H1 (cell line): ENCODE measurements around the gene AP2A1. TPM values are rescaled to one million over a fixed set of nuclear protein-coding genes. Genes with fewer than 3 reads are reported as not detected.

Experiments
- CTCF ChIA-PET: fragments of 300-600 bp; sonication (Branson Sonifier 250); formaldehyde crosslinking; loops from one replicate; lab custom pipeline; 2021; ENCODE audit not compliant: partially characterized antibody; lab: Charles Lee
- POLR2A ChIA-PET: fragments of 300-600 bp; sonication (Branson Sonifier 250); formaldehyde crosslinking; loops from one replicate; lab custom pipeline; 2021; ENCODE audit warnings: inconsistent platforms; ENCODE audit not compliant: partially characterized antibody; lab: Charles Lee
- DNase-seq, 2 experiments: peaks; one replicate each; pipeline versions ENCODE4 v3.0.0 to v3.0.0-alpha.2; 2010 to 2022; ENCODE audit warnings: low spot score in 2 of 2, low read depth in 1 of 2, mixed read lengths in 1 of 2
- FAIRE-seq: peaks from 2 replicates; lab custom pipeline; 2011; peaks lifted over from hg19 to GRCh38; lab: Jason Lieb, UNC
- H2AFZ ChIP-seq: 2 replicates; pipeline ENCODE4 v1.8.1; 2012; ENCODE audit warnings: low read length, inconsistent platforms
- H2AK5ac ChIP-seq: 2 replicates; pipeline ENCODE4 v1.6.1; 2013; ENCODE audit warnings: low read depth, low read length
- H2BK120ac ChIP-seq: replicated peaks from 2 replicates; pipeline ENCODE3; 2013; ENCODE audit warnings: low read depth, low read length, inconsistent platforms
- H2BK12ac ChIP-seq: 2 replicates; pipeline ENCODE4 v1.6.1; 2013; ENCODE audit warnings: low read depth, low read length
- H2BK15ac ChIP-seq: 2 replicates; pipeline ENCODE4 v1.6.1; 2013; ENCODE audit warnings: low read length
- H2BK20ac ChIP-seq: 2 replicates; pipeline ENCODE4 v1.6.1; 2013; ENCODE audit warnings: low read length
- H2BK5ac ChIP-seq: 2 replicates; pipeline ENCODE4 v1.6.1; 2013; ENCODE audit warnings: low read depth, low read length
- H3K14ac ChIP-seq: 2 replicates; pipeline ENCODE4 v1.6.1; 2013; ENCODE audit warnings: inconsistent platforms; ENCODE audit not compliant: insufficient read length
- H3K18ac ChIP-seq: 2 replicates; pipeline ENCODE4 v1.6.1; 2013; ENCODE audit warnings: low read length; ENCODE audit errors: extremely low read depth
- H3K23ac ChIP-seq: 2 replicates; pipeline ENCODE4 v1.6.1; 2013; ENCODE audit warnings: inconsistent platforms; ENCODE audit not compliant: insufficient read length
- H3K23me2 ChIP-seq: 2 replicates; pipeline ENCODE4 v1.6.1; 2013; ENCODE audit warnings: low read depth, low read length
- H3K27ac ChIP-seq: 2 replicates; pipeline ENCODE4 v1.6.1; 2011; ENCODE audit warnings: low read depth, low read length, inconsistent platforms
- H3K27me3 ChIP-seq, 4 experiments: replicated peaks in 1 of 4; 1 replicate in 1 of 4; 2 replicates in 3 of 4; pipeline versions ENCODE4 v1.6.1 to v1.8.1; 2011 to 2013; ENCODE audit warnings: low read length in 3 of 4, mild to moderate bottlenecking in 3 of 4, inconsistent platforms in 2 of 4, mixed read lengths in 2 of 4, moderate library complexity in 1 of 4; ENCODE audit not compliant: control insufficient read depth in 3 of 4, insufficient read depth in 3 of 4; ENCODE audit errors: extremely low read depth in 1 of 4
- H3K36me3 ChIP-seq, 4 experiments: 2 replicates each; pipeline versions ENCODE4 v1.6.1 to v1.8.1; 2011 to 2013; ENCODE audit warnings: mild to moderate bottlenecking in 4 of 4, low read length in 3 of 4, moderate library complexity in 2 of 4, control low read depth in 1 of 4, inconsistent platforms in 1 of 4; ENCODE audit not compliant: insufficient read depth in 4 of 4, control insufficient read depth in 2 of 4
- H3K4ac ChIP-seq: replicated peaks from 2 replicates; pipeline ENCODE3; 2013; ENCODE audit warnings: low read length, low read depth, mixed read lengths, inconsistent platforms; ENCODE audit not compliant: insufficient read length
- H3K4me1 ChIP-seq, 4 experiments: replicated peaks in 1 of 4; 1 replicate in 1 of 4; 2 replicates in 3 of 4; pipeline versions ENCODE4 v1.6.1 to v1.8.1; 2011 to 2013; ENCODE audit warnings: low read length in 3 of 4, inconsistent platforms in 2 of 4, mixed read lengths in 1 of 4; ENCODE audit not compliant: insufficient read depth in 4 of 4, control insufficient read depth in 3 of 4
- H3K4me2 ChIP-seq, 2 experiments: 2 replicates each; pipeline versions ENCODE4 v1.6.1 to v1.8.1; 2011 to 2013; ENCODE audit warnings: low read depth in 2 of 2, low read length in 2 of 2, control low read depth in 1 of 2, inconsistent platforms in 1 of 2, mild to moderate bottlenecking in 1 of 2; ENCODE audit not compliant: insufficient read depth in 1 of 2
- H3K4me3 ChIP-seq, 4 experiments: fragments of 200-600, 300-600 bp in 1 of 4; sonication (generic), shearing (Covaris generic), sonication (Bioruptor Twin) in 1 of 4; 2 replicates each; pipeline versions ENCODE4 v1.5.1 to v1.8.1; 2011 to 2016; ENCODE audit warnings: low read length in 4 of 4, low read depth in 3 of 4, control low read depth in 2 of 4, inconsistent platforms in 2 of 4, mild to moderate bottlenecking in 2 of 4, mixed read lengths in 1 of 4, moderate library complexity in 1 of 4; ENCODE audit not compliant: insufficient read depth in 2 of 4; ENCODE audit errors: extremely low read depth in 1 of 4
- H3K56ac ChIP-seq: replicated peaks from 2 replicates; pipeline ENCODE3; 2013; ENCODE audit warnings: low read depth, mild to moderate bottlenecking, mixed read lengths, low read length, inconsistent platforms; ENCODE audit not compliant: insufficient read length
- H3K79me1 ChIP-seq: 2 replicates; pipeline ENCODE4 v1.6.1; 2013; ENCODE audit warnings: low read depth, low read length, control low read depth
- H3K79me2 ChIP-seq, 2 experiments: 2 replicates each; pipeline versions ENCODE4 v1.6.1 to v1.8.1; 2012 to 2013; ENCODE audit warnings: low read length in 2 of 2, mild to moderate bottlenecking in 2 of 2, inconsistent platforms in 1 of 2; ENCODE audit not compliant: insufficient read depth in 2 of 2, control insufficient read depth in 1 of 2
- H3K9ac ChIP-seq, 4 experiments: replicated peaks in 1 of 4; 1 replicate in 1 of 4; 2 replicates in 3 of 4; pipeline versions ENCODE4 v1.6.1 to v1.8.1; 2011 to 2013; ENCODE audit warnings: low read depth in 3 of 4, low read length in 3 of 4, control low read depth in 2 of 4, mild to moderate bottlenecking in 2 of 4, moderate library complexity in 2 of 4, inconsistent platforms in 1 of 4; ENCODE audit errors: extremely low read depth in 1 of 4
- H3K9me3 ChIP-seq, 2 experiments: 2 replicates each; pipeline versions ENCODE4 v1.6.1 to v1.8.1; 2012 to 2013; ENCODE audit warnings: mild to moderate bottlenecking in 2 of 2, moderate library complexity in 2 of 2, control low read depth in 1 of 2, inconsistent platforms in 1 of 2, low read depth in 1 of 2, low read length in 1 of 2, mixed read lengths in 1 of 2; ENCODE audit not compliant: insufficient read depth in 2 of 2
- H4K20me1 ChIP-seq, 2 experiments: replicated peaks in 1 of 2; 2 replicates each; pipeline versions ENCODE3 to v1.8.1; 2011 to 2013; ENCODE audit warnings: inconsistent platforms in 2 of 2, low read length in 2 of 2, mild to moderate bottlenecking in 1 of 2; ENCODE audit not compliant: insufficient read depth in 2 of 2, control insufficient read depth in 1 of 2
- H4K5ac ChIP-seq: 2 replicates; pipeline ENCODE4 v1.6.1; 2013; ENCODE audit warnings: low read length, low read depth, mixed read lengths, inconsistent platforms; ENCODE audit not compliant: insufficient read length
- H4K8ac ChIP-seq: 2 replicates; pipeline ENCODE4 v1.8.0; 2013; ENCODE audit warnings: mild to moderate bottlenecking, moderate library complexity, low read length, inconsistent platforms; ENCODE audit not compliant: insufficient read depth; ENCODE audit errors: extremely low read depth
- H4K91ac ChIP-seq: replicated peaks from 2 replicates; pipeline ENCODE3; 2013; ENCODE audit warnings: low read length, mixed read lengths, inconsistent platforms; ENCODE audit not compliant: insufficient read length
- CEBPB ChIP-seq: IDR thresholded peaks from 2 replicates; pipeline ENCODE4 v1.6.1; 2012; ENCODE audit warnings: low read depth, low read length
- CHD2 ChIP-seq: IDR thresholded peaks from 2 replicates; pipeline ENCODE4 v1.6.1; 2012; ENCODE audit warnings: low read length, improper control_type of control experiment
- HDAC2 ChIP-seq, 2 experiments: fragments of 300-600 bp in 1 of 2; sonication (generic) in 1 of 2; IDR thresholded peaks; 2 replicates each; pipeline ENCODE4 v1.6.1; 2011 to 2012; ENCODE audit warnings: low read depth in 2 of 2, low read length in 2 of 2, mild to moderate bottlenecking in 2 of 2, moderate library complexity in 2 of 2, borderline replicate concordance in 1 of 2, inconsistent platforms in 1 of 2
- SP1 ChIP-seq: IDR thresholded peaks from 2 replicates; pipeline ENCODE4 v1.6.1; 2011; ENCODE audit warnings: low read depth, low read length
- SP2 ChIP-seq: IDR thresholded peaks from 2 replicates; pipeline ENCODE4 v1.6.1; 2012; ENCODE audit warnings: mild to moderate bottlenecking, low read length, inconsistent platforms
- SP4 ChIP-seq: IDR thresholded peaks from 2 replicates; pipeline ENCODE4 v1.6.1; 2012; ENCODE audit warnings: low read length, inconsistent platforms
- SRF ChIP-seq: IDR thresholded peaks from 2 replicates; pipeline ENCODE4 v1.6.1; 2011; ENCODE audit warnings: mild to moderate bottlenecking, low read depth, low read length, moderate library complexity
- WGBS, 2 experiments: shearing (Covaris generic) in 1 of 2; methylation state at CpG; one replicate each; pipeline versions ENCODE4 v1.1.6 to v1.1.7; 2013 to 2015; ENCODE audit warnings: low lambda C conversion rate in 2 of 2, mixed read lengths in 2 of 2, inconsistent platforms in 1 of 2, low coverage in 1 of 2, missing lambda C conversion rate in 1 of 2; ENCODE audit not compliant: insufficient replicate concordance in 2 of 2, insufficient coverage in 1 of 2, insufficient read length in 1 of 2; ENCODE audit errors: extremely low coverage in 1 of 2, missing lambda C conversion rate in 1 of 2; 5-methylcytosine and 5-hydroxymethylcytosine counted together
- polyA plus RNA-seq, 7 experiments: library from polyadenylated mRNA; depleted of rRNA in 3 of 7; stranded (reverse) in 5 of 7; unstranded in 2 of 7; fragments of >200 nt in 5 of 7; fragments of 200-250 nt in 2 of 7; gene quantifications; 1 replicate in 5 of 7; 2 replicates in 1 of 7; 4 replicates in 1 of 7; pipeline versions ENCODE4 v1.2.1 to v1.2.3, GENCODE V29; 2011 to 2013; ENCODE audit warnings: missing spikeins in 2 of 7, mixed read lengths in 2 of 7
- total RNA-seq: library from RNA; stranded (reverse); fragmentation: NEBNext Ultra II Directional; extraction: Animal tissue kit (Norgen Biotek cat#: 25700); gene quantifications from 2 replicates; pipeline ENCODE4 v1.2.1, GENCODE V29; 2021

AP2A1 gene
- total and polyA plus RNA-seq, 2 of the 8 experiments (the other 6 are each of a cell fraction or from before 2014, with no cell fraction given), result 105 to 106 TPM

GRCh38 chr19:49744946-49745381, 21.8 kb upstream of the AP2A1 start:
- POLR2A ChIA-PET, result interaction anchor here (0.9 to 1.4 kb wide), 6 partner anchors 10 to 69 kb away, joined by 3 to 7 read pairs (median 4); partner anchors contain the start of genes AP2A1, FUZ and TSKS
- Histone ChIP-seq H3K27me3 (no peaks in the 10 kb centered on the region), H2AFZ (no peak overlapping the region), H3K79me2 (no peaks in the 10 kb centered on the region), H3K9ac (no peak overlapping the region), H3K56ac (no peak overlapping the region), H3K23me2 (no peaks in the 10 kb centered on the region), H3K9me3 (peaks cover 0 to 8% of the 10 kb centered on the region in 2 experiments; a peak in 1 of 4 replicates), H4K5ac (no peak overlapping the region), H2BK12ac (peak overlapping the region; percentile 80; the same call in 1 of the 2 replicates), H3K18ac (peak overlapping the region; percentile 60; the same call in 1 of the 2 replicates), H3K79me1 (no peaks in the 10 kb centered on the region), H3K23ac (no peak overlapping the region), H2AK5ac (no peak overlapping the region; the same call in 1 of the 2 replicates), H2BK5ac (no peak overlapping the region), H3K4me3 (no peak overlapping the region), H3K4me1 (no peaks in the 10 kb centered on the region; a peak in 2 of 7 replicates), H3K4me2 (no peak overlapping the region), H3K14ac (no peak overlapping the region), H3K4ac (no peak overlapping the region), H4K91ac (peak overlapping the region; percentile 17), H2BK20ac (no peak overlapping the region), H3K36me3 (no peaks in the 10 kb centered on the region), H3K27ac (peak overlapping the region; percentile 29; the same call in 1 of the 2 replicates), H4K20me1 (no peaks in the 10 kb centered on the region), H2BK120ac (no peak overlapping the region), H4K8ac (peak overlapping the region; percentile 38; the same call in 1 of the 2 replicates), H2BK15ac (no peak overlapping the region)
- peak; percentile 85 for FAIRE-seq
- 94% methylated on average over 18 of the region's 23 CpGs; no CpG with 5 or more reads in 1 of the 2 experiments for WGBS, 2 experiments
- CTCF ChIA-PET, result interaction anchor here (0.7 kb wide), 1 partner anchor 27 kb away, joined by 3 read pairs; no protein-coding TSS in a partner anchor
- DNase-seq, result no peak
- TF ChIP-seq HDAC2 (IDR thresholded peaks at IDR 0.05; ENCODE audit: borderline replicate concordance in 1 of 2, low read depth in 2 of 2, low read length in 2 of 2) (no peak), CEBPB (peak; percentile 36; the same call in 1 of the 2 replicates), SRF (peak; percentile 96), SP1 (peak; percentile 92), SP4 (no peak), CHD2 (peak; percentile 63; the same call in 1 of the 2 replicates), SP2 (peak; percentile 38; the same call in 1 of the 2 replicates)
